SK-N-MC (cell line): ENCODE data around the gene SLCO4A1.

Source experiments
- EZH2 ChIP-seq: fragments of 200-600 bp; sonication (generic); IDR thresholded peaks from one replicate; pipeline ENCODE4 v1.6.1; 2017; ENCODE audit warnings: antibody characterized with exemption
- POLR2AphosphoS5 ChIP-seq: IDR thresholded peaks from 2 replicates; pipeline ENCODE4 v1.6.1; 2012; ENCODE audit warnings: mild to moderate bottlenecking, low read depth, low read length, borderline replicate concordance

DNA sequence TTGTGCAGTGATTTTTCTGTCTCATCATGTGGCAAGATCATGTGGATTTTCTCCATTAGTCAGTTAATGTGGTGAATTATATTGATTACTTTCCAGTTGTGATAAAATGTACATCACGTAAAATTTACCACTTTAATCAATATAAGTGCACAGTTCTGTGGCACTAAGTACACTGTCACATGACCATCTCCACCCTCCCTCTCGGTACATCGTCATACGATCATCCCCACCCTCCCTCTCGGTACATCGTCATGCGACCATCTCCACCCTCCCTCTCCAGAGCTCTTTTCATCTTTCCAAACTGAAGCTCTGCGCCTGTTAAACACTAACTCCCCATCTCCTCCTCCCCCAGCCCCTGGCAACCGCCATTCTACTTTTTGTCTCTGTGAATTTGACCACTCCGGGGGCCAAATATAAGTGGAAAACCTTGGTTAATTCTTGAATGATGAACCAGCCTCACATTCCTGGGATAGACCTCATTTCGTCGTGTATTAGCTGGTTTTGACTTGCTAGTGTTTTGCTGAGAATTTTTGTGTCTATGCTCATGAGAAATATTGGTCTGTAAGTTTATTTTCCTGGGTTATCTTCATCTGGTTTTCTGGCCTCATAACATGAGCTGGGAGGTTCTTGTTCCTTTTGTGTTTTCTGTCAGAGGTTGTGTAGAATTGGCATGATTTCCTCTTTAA, 77.1 kb downstream of the SLCO4A1 start:
- TF ChIP-seq POLR2AphosphoS5 (no peak), EZH2 (no peak)
